Esophagus squamous epithelium (tissue), 5 donors: Measurements from ENCODE around the gene PIEZO1. TPM values are rescaled to one million over a fixed set of nuclear protein-coding genes. Genes with fewer than 3 reads are reported as not detected.

Experiments
- DNase-seq: peaks from one replicate; lab custom pipeline; 2025; lab: John Stamatoyannopoulos, UW
- H3K27ac ChIP-seq, 4 donors: fragments of 200-600 bp; sonication (generic); one replicate each; pipeline ENCODE4 v1.5.1; 2016 to 2019; ENCODE audit warnings: mild to moderate bottlenecking in 1 of 4
- H3K27me3 ChIP-seq, 4 donors: fragments of 200-600 bp; sonication (generic); 1 replicate in 3 of 4; 2 replicates in 1 of 4; pipeline versions ENCODE4 v1.5.1 to v1.6.0; 2017 to 2021; ENCODE audit warnings: antibody characterized with exemption in 1 of 4
- H3K36me3 ChIP-seq, 3 donors: fragments of 200-600 bp; sonication (generic); one replicate each; pipeline ENCODE4 v1.5.1; 2016 to 2019
- H3K4me1 ChIP-seq, 3 donors: fragments of 200-600 bp; sonication (generic); one replicate each; pipeline ENCODE4 v1.5.1; 2017 to 2019
- H3K4me3 ChIP-seq, 4 donors: fragments of 200-600 bp; sonication (generic); 1 replicate in 3 of 4; 2 replicates in 1 of 4; pipeline ENCODE4 v1.5.1; 2016 to 2019; ENCODE audit warnings: mild to moderate bottlenecking in 2 of 4, moderate library complexity in 1 of 4
- H3K9me3 ChIP-seq, 3 donors: fragments of 200-600 bp; sonication (generic); one replicate each; pipeline ENCODE4 v1.5.1; 2016 to 2019
- CTCF ChIP-seq, 6 experiments: fragments of 450-650 bp in 4 of 6; fragments of 200-600 bp in 2 of 6; sonication (generic) in 2 of 6; IDR thresholded peaks; one replicate each; pipeline ENCODE4 v1.5.1; 2016 to 2019; ENCODE audit warnings: antibody characterized with exemption in 6 of 6, mild to moderate bottlenecking in 4 of 6, moderate library complexity in 4 of 6
- POLR2A ChIP-seq, 4 donors: fragments of 450-650 bp; IDR thresholded peaks; one replicate each; pipeline ENCODE4 v1.6.1; 2017; ENCODE audit warnings: antibody characterized with exemption in 4 of 4, mild to moderate bottlenecking in 4 of 4, moderate library complexity in 3 of 4
- WGBS, 2 donors: methylation state at CpG; one replicate each; pipeline ENCODE4 v1.1.5; 2018; 5-methylcytosine and 5-hydroxymethylcytosine counted together
- intact Hi-C: fragments of 100-400 bp; cut with DNase I; formaldehyde crosslinking; loops from one replicate; pipeline ENCODE4 v1.15.0; 2022
- total RNA-seq, 4 donors: library from RNA; depleted of rRNA; stranded (reverse); fragments of >200 nt; gene quantifications; one replicate each; pipeline ENCODE4 v1.1.0, GENCODE V29; 2016
- donor health status: DM: yes; HTN: yes; CAD: no.

PIEZO1 gene
- total RNA-seq, 4 donors from 2014 or later = 46.0 to 131 (median 103) TPM

GRCh38 chr16:88739139-88739976 is 45.7 kb downstream of the PIEZO1 start:
- intact Hi-C loops = loop anchor here (5.0 kb wide), 1 partner anchor 433 kb away; the partner anchor contains the start of gene CDH15
- Histone ChIP-seq H3K4me1 (peaks cover 14 to 55% (median 34%) of the 10 kb centered on the region in 3 donors), H3K9me3 (no peaks in the 10 kb centered on the region), H3K27me3 (no peaks in the 10 kb centered on the region), H3K27ac (peak overlapping the region; percentile 40 to 81 (median 56)), H3K36me3 (peaks cover 21 to 78% (median 34%) of the 10 kb centered on the region in 3 donors), H3K4me3 (peak overlapping the region in 1 of 4 donors; percentile 12)
- TF ChIP-seq CTCF (IDR thresholded peaks at IDR 0.05) = no peak
- TF ChIP-seq POLR2A (IDR thresholded peaks at IDR 0.05) = no peak
- no peak for DNase-seq
- 43% methylated on average over 6 of the region's 22 CpGs; no CpG with 5 or more reads in 1 of the 2 donors for WGBS, 2 donors

- Histone ChIP-seq H3K4me1 (peaks cover 7 to 45% (median 24%) of the 10 kb centered on the region in 3 donors), H3K9me3 (no peaks in the 10 kb centered on the region), H3K36me3 (peaks cover 29 to 87% (median 43%) of the 10 kb centered on the region in 3 donors), H3K27me3 (no peaks in the 10 kb centered on the region), H3K4me3 (no peak overlapping the region), H3K27ac (peak overlapping the region; percentile 40 to 81 (median 56))
- WGBS, 2 donors = 77 to 82% methylated on average over 5 to 17 of the region's 41 CpGs
- intact Hi-C loops = loop anchor here (5.0 kb wide), 1 partner anchor 434 kb away; the partner anchor contains the start of gene CDH15
- TF ChIP-seq CTCF (IDR thresholded peaks at IDR 0.05) = no peak
- no peak for TF ChIP-seq POLR2A (IDR thresholded peaks at IDR 0.05)
- DNase-seq = no peak
Measured at GRCh38 chr16:88738151-88739084, 46.6 kb downstream of the PIEZO1 start.

GRCh38 chr16:88737298-88738150 is 47.5 kb downstream of the PIEZO1 start:
- WGBS, 2 donors = 16% methylated on average over 9 of the region's 54 CpGs; no CpG with 5 or more reads in 1 of the 2 donors
- H3K27me3 ChIP-seq = no peaks in the 10 kb centered on the region
- DNase-seq = no peak
- H3K4me3 ChIP-seq = no peak overlapping the region
- no peak for TF ChIP-seq POLR2A (IDR thresholded peaks at IDR 0.05)
- peak; percentile 96 to 100 (median 100) for TF ChIP-seq CTCF (IDR thresholded peaks at IDR 0.05)
- H3K4me1 ChIP-seq = peaks cover 7 to 37% (median 19%) of the 10 kb centered on the region in 3 donors
- H3K9me3 ChIP-seq = no peaks in the 10 kb centered on the region
- H3K27ac ChIP-seq = peak overlapping the region in 1 of 4 donors; percentile 17
- intact Hi-C loops = loop anchor here (2.0 to 5.0 kb wide), 2 partner anchors 47 to 435 kb away; partner anchors contain the start of genes CDH15 and PIEZO1
- peaks cover 30 to 88% (median 52%) of the 10 kb centered on the region in 3 donors for H3K36me3 ChIP-seq

- Histone ChIP-seq H3K27me3 (no peaks in the 10 kb centered on the region), H3K36me3 (peaks cover 35 to 88% (median 56%) of the 10 kb centered on the region in 3 donors), H3K27ac (no peak overlapping the region), H3K4me1 (peaks cover 7 to 37% (median 19%) of the 10 kb centered on the region in 3 donors), H3K9me3 (no peaks in the 10 kb centered on the region), H3K4me3 (no peak overlapping the region)
- 89% methylated on average over 7 of the region's 21 CpGs; no CpG with 5 or more reads in 1 of the 2 donors for WGBS, 2 donors
- intact Hi-C loops = loop anchor here (2.0 to 5.0 kb wide), 2 partner anchors 48 to 436 kb away; partner anchors contain the start of genes CDH15 and PIEZO1
- TF ChIP-seq CTCF (IDR thresholded peaks at IDR 0.05) = no peak
- TF ChIP-seq POLR2A (IDR thresholded peaks at IDR 0.05) = no peak
- DNase-seq = no peak
Measured at GRCh38 chr16:88736496-88736895, 48.5 kb downstream of the PIEZO1 start.
